HEK293 (cell line): Measurements from ENCODE around the gene TIMM44.

Experiments used
- BCL11A ChIP-seq: fragments of 450-650 bp; formaldehyde crosslinking; IDR thresholded peaks from 2 replicates; pipeline ENCODE4 v1.5.1; 2016; ENCODE audit warnings: low read depth, missing biosample characterization, missing genetic modification characterization
- GLIS1 ChIP-seq: fragments of 450-650 bp; formaldehyde crosslinking; IDR thresholded peaks from 2 replicates; pipeline ENCODE4 v1.5.1; 2016; ENCODE audit warnings: missing biosample characterization, missing genetic modification characterization
- GLIS2 ChIP-seq: fragments of 450-650 bp; formaldehyde crosslinking; IDR thresholded peaks from 2 replicates; pipeline ENCODE4 v1.5.1; 2016; ENCODE audit warnings: missing biosample characterization, missing genetic modification characterization
- INSM2 ChIP-seq: fragments of 450-650 bp; formaldehyde crosslinking; IDR thresholded peaks from 2 replicates; pipeline ENCODE4 v1.5.1; 2016; ENCODE audit warnings: missing biosample characterization, missing genetic modification characterization
- KLF1 ChIP-seq: fragments of 450-650 bp; formaldehyde crosslinking; IDR thresholded peaks from 2 replicates; pipeline ENCODE4 v1.5.1; 2016; ENCODE audit warnings: missing biosample characterization, missing genetic modification characterization
- KLF17 ChIP-seq: fragments of 450-650 bp; formaldehyde crosslinking; IDR thresholded peaks from 2 replicates; pipeline ENCODE4 v1.5.1; 2016; ENCODE audit warnings: missing biosample characterization, missing genetic modification characterization
- KLF8 ChIP-seq: fragments of 450-650 bp; formaldehyde crosslinking; IDR thresholded peaks from 2 replicates; pipeline ENCODE4 v1.5.1; 2016; ENCODE audit warnings: missing biosample characterization, missing genetic modification characterization
- KLF9 ChIP-seq: fragments of 450-650 bp; formaldehyde crosslinking; IDR thresholded peaks from 2 replicates; pipeline ENCODE4 v1.5.1; 2016; ENCODE audit warnings: missing biosample characterization, missing genetic modification characterization, low read depth
- PATZ1 ChIP-seq: fragments of 450-650 bp; formaldehyde crosslinking; IDR thresholded peaks from 2 replicates; pipeline ENCODE4 v1.5.1; 2016; ENCODE audit warnings: missing biosample characterization, missing genetic modification characterization
- PRDM10 ChIP-seq: fragments of 450-650 bp; formaldehyde crosslinking; IDR thresholded peaks from 2 replicates; pipeline ENCODE4 v1.5.1; 2016; ENCODE audit warnings: missing biosample characterization, missing genetic modification characterization
- REST ChIP-seq: fragments of 450-650 bp; formaldehyde crosslinking; IDR thresholded peaks from 2 replicates; pipeline ENCODE4 v1.5.1; 2016; ENCODE audit warnings: missing biosample characterization, missing genetic modification characterization
- SP3 ChIP-seq: fragments of 450-650 bp; formaldehyde crosslinking; IDR thresholded peaks from 2 replicates; pipeline ENCODE4 v1.5.1; 2016; ENCODE audit warnings: missing biosample characterization, missing genetic modification characterization
- ZBTB26 ChIP-seq: fragments of 450-650 bp; formaldehyde crosslinking; optimal IDR thresholded peaks from 2 replicates; pipeline ENCODE3; 2016; ENCODE audit warnings: missing biosample characterization, mild to moderate bottlenecking, missing genetic modification characterization
- ZFHX2 ChIP-seq: fragments of 450-650 bp; formaldehyde crosslinking; conservative IDR thresholded peaks from 2 replicates; pipeline ENCODE4 v1.5.1; 2016; ENCODE audit warnings: missing biosample characterization, missing genetic modification characterization
- ZFP69B ChIP-seq: fragments of 450-650 bp; formaldehyde crosslinking; IDR thresholded peaks from 2 replicates; pipeline ENCODE4 v1.5.1; 2016; ENCODE audit warnings: missing biosample characterization, missing genetic modification characterization
- ZNF366 ChIP-seq: fragments of 450-650 bp; formaldehyde crosslinking; conservative IDR thresholded peaks from 2 replicates; pipeline ENCODE4 v1.5.1; 2016; ENCODE audit warnings: missing biosample characterization, missing genetic modification characterization
- ZNF558 ChIP-seq: fragments of 450-650 bp; formaldehyde crosslinking; IDR thresholded peaks from 2 replicates; pipeline ENCODE4 v1.5.1; 2016; ENCODE audit warnings: missing biosample characterization, missing genetic modification characterization
- ZNF561 ChIP-seq: fragments of 450-650 bp; IDR thresholded peaks from 2 replicates; pipeline ENCODE4 v1.5.1; 2018; ENCODE audit warnings: missing biosample characterization, missing genetic modification characterization, borderline replicate concordance
- ZNF600 ChIP-seq: fragments of 450-650 bp; formaldehyde crosslinking; IDR thresholded peaks from 2 replicates; pipeline ENCODE4 v1.5.1; 2016; ENCODE audit warnings: missing biosample characterization, missing genetic modification characterization
- ZNF629 ChIP-seq: fragments of 450-650 bp; formaldehyde crosslinking; IDR thresholded peaks from 2 replicates; pipeline ENCODE4 v1.5.1; 2017; ENCODE audit warnings: missing biosample characterization, missing genetic modification characterization
- ZNF704 ChIP-seq: fragments of 450-650 bp; formaldehyde crosslinking; IDR thresholded peaks from 2 replicates; pipeline ENCODE4 v1.5.1; 2016; ENCODE audit warnings: missing biosample characterization, missing genetic modification characterization
- ZNF76 ChIP-seq: fragments of 450-650 bp; formaldehyde crosslinking; IDR thresholded peaks from 2 replicates; pipeline ENCODE4; 2016; ENCODE audit warnings: low read depth, missing biosample characterization, missing genetic modification characterization, borderline replicate concordance

The TIMM44 gene

GRCh38 chr19:7888145-7888825 is 55.2 kb downstream of the TIMM44 start, which contains the start of gene LRRC8E (continued):
- TF ChIP-seq PATZ1 (tag by site-specific recombination) (peak; percentile 62; the same call in 1 of the 2 replicates), KLF9 (tag by site-specific recombination) (peak; percentile 77), ZNF558 (tag by site-specific recombination) (no peak), ZBTB26 (tag by site-specific recombination) (peak; percentile 62), ZNF629 (tag by site-specific recombination) (peak; percentile 42; the same call in 1 of the 2 replicates), ZNF600 (peak; percentile 74), SP3 (tag by site-specific recombination) (peak; percentile 68), ZNF704 (tag by site-specific recombination) (0 out of 2 replicates have a peak, but pooled peaks have one; percentile 33), GLIS1 (peak; percentile 99), BCL11A (tag by site-specific recombination) (no peak), KLF17 (tag by site-specific recombination) (peak; percentile 77; the same call in 1 of the 2 replicates), ZFP69B (tag by site-specific recombination) (peak; percentile 51; the same call in 1 of the 2 replicates), ZNF76 (peak; percentile 69), ZNF366 (tag by site-specific recombination) (no peak), ZFHX2 (tag by site-specific recombination) (peak; percentile 49), INSM2 (tag by site-specific recombination) (0 out of 2 replicates have a peak, but pooled peaks have one; percentile 31), REST (tag by site-specific recombination) (peak; percentile 32; the same call in 1 of the 2 replicates), PRDM10 (tag by site-specific recombination) (peak; percentile 97), KLF8 (peak; percentile 69; the same call in 1 of the 2 replicates), KLF1 (peak; percentile 87), ZNF561 (tag by site-specific recombination) (peak; percentile 55; the same call in 1 of the 2 replicates), GLIS2 (peak; percentile 90)
